HG03460 (cell line): Measurements from ENCODE around the gene RHOT1.
"Not testable (repeated sequence)": the region's sequence is repeated elsewhere in the genome, so short reads cannot be mapped to it uniquely, and the experiment has no call there.

Experiments
- ATAC-seq: cut with Tn5 transposase; IDR thresholded peaks from one replicate; pipeline ENCODE4 v1.9.1; 2021; ENCODE audit not compliant: unreplicated experiment

Gene RHOT1

GRCh38 chr17:32142038-32142856 is at the start of gene RHOT1:
RHOT1 (plus strand) TSS chr17:32142502; CDS start chr17:32142693, 191 bp downstream.
- peak; percentile 56 for ATAC-seq

GRCh38 chr17:32099686-32100085 is 42.6 kb upstream of the RHOT1 start:
- no peak for ATAC-seq

- ATAC-seq: not testable (repeated sequence)
Measured at GRCh38 chr17:32100323-32100722, 42.0 kb upstream of the RHOT1 start.

DNA sequence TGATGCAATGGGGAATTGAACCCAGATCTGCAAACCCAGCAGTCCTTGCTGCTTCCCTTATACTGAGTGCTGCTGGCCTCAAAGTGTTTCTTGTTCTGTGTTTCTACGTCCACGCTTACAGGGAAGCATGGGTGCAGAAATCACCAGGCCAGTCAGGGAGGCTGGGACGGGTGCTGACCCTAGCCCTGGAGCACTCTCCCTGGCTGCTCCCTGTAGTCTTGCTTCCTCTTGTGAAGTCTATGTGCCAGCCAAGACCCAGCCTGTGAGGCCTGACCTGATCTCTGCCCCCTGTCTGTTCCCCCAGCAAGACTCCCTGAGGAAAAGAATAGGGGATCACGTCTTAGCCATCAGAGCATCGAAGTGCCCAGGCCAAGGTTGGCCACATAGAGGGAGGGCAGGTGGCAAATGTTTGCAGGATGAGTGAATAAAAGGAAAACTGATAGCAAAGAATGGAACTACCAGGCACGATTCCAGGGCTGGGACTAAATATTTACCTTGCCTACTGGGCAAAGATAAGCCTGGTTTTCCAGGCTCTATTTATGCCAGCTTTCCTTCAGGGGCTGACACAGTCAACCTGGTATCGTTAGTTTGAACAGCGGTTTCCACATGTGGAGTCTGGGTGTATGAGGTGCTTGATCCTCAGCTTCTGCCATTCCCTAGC is 41.2 kb upstream of the RHOT1 start:
- ATAC-seq: no peak

- ATAC-seq: no peak
Measured at GRCh38 chr17:32102172-32102571, 40.1 kb upstream of the RHOT1 start.

DNA sequence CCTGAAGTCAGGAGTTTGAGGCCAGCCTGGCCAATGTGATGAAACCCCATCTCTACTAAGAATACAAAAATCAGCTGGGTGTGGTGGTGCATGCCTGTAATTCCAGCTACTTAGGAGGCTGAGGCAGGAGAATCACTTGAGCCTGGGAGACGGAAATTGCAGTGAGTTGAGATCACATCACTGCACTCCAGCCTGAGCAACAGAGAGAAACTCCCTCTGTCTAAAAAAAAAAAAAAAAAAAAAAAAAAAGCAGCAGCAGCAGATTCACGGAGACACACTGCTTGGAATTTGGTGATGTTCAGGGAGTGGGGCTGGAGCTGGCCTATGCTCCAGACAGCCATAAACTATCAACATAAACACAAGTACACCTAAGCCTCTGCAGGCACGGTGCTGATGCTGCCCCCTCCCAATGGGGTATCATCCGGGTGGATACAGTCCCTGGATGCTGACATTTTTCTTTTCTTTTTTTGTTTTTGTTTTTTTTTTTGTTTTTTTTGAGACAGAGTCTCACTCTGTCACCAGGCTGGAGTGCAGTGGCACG is 39.6 kb upstream of the RHOT1 start:
- ATAC-seq: no peak

- ATAC-seq: no peak
Measured at GRCh38 chr17:32103476-32104113, 38.7 kb upstream of the RHOT1 start.

- no peak for ATAC-seq
Measured at GRCh38 chr17:32104158-32104557, 38.1 kb upstream of the RHOT1 start.

DNA sequence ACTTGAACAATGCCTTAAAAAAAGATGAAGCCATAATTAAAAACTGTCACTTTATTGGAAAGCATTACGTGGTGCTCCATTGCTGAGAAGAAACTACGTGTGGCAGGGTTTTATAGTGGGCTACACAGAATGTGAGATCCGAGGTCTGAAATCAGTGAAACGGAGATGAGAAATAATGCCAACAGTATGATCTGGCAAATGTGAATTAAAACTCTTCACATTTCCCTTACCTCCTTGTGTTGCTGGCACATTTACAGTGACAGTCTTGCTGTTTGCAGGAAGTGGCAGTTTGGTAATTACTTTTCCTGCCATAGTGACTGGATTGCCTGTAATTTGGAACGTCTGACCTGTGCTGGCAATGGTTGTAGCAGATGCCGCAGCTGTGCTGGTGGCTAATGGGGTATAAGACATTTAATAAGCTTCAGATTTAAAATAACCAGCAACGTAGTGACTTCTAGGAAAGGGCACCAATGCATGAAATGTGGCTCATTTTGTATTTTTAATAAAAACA is 35.8 kb upstream of the RHOT1 start:
- ATAC-seq: not testable (repeated sequence)

DNA sequence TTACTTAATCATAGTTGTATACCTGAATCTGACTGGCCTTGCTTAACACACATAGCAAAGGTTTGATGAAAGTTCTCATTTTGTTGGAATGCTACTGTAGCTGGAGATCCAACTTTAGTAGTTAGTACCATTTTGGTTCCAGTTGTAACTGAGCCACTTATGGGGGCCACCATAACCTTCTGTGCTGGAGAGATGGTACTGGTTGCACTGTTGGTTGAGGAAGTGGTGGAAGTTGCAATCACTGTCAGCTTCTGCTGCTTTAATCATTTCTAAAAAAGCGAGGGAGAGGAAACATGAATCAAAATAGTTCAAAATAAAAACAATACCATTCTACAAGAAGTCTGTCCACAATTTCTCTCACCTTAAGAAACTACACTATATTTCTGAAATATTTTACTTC is 35.1 kb upstream of the RHOT1 start:
- ATAC-seq: not testable (repeated sequence)

DNA sequence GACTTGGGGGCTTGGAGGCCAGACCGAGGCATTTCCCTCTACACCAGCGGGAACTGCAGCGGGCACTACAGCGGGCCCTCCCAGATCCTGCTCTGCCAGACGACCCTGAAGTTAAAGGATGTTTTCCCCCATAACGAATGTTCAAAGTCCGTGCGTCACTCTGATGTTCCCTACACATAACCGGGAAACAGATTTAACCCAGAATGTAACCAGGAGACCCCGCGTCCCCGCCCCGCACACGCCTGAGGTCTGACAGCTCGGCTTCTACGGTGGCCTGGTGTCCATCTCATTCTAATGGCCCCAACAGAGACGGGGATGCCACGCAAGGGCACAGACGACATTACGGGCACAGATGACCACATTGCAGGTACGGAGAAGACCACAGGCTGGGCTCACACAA is 31.7 kb upstream of the RHOT1 start:
- ATAC-seq: no peak

DNA sequence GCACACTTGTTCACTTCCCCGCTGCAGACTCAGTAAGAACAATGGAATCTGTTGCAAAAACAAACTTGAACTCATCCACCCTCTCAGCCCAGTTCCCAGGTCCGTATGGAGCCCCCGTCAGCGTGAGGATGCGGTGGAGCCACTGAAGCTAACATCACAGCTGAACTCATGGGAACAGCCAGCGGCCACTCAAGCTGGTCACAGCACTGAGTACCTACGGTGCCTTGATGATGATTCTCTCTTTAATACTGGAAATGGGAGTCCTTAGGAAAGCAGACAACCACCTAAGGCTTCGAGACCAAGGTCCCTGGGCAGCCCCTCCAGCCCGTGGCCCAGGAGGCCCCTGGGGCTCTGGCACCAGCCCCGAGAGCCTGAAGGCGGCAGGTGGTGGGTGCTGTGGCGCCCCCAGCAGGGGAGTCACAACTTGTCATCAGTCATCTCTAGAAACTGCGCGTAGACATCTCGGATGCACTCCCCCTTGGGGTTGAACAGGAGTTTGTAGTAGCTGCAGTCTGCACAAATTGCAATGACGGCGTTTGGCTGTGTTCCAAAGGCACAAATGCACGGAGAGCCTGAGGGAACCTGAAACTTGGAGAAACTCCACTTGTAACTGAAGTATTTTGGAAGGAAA is 31.0 kb upstream of the RHOT1 start:
- no peak for ATAC-seq

GRCh38 chr17:32112416-32112815 is 29.9 kb upstream of the RHOT1 start:
- ATAC-seq: no peak

- no peak for ATAC-seq
Measured at GRCh38 chr17:32114536-32114935, 27.8 kb upstream of the RHOT1 start.

GRCh38 chr17:32115546-32115945 is 26.8 kb upstream of the RHOT1 start:
- ATAC-seq: not testable (repeated sequence)

DNA sequence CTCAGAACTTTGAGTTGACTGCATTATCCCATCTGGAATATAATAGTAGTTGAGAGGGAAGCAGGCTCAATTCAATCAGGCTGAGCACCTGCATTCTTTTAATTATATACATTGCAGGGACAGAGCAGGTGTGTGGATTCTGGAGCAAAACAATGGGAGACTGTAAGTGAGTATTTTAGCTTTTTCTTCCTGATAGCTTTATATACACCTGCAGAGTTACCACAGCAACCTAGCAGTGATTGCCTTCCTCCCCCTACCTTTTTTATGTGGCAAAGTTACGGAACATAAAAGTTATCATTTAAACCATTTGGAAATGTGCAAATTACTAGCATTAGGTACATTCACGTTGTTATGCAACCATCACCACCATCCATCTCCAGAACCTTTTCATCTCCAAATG is 25.4 kb upstream of the RHOT1 start:
- no peak for ATAC-seq

DNA sequence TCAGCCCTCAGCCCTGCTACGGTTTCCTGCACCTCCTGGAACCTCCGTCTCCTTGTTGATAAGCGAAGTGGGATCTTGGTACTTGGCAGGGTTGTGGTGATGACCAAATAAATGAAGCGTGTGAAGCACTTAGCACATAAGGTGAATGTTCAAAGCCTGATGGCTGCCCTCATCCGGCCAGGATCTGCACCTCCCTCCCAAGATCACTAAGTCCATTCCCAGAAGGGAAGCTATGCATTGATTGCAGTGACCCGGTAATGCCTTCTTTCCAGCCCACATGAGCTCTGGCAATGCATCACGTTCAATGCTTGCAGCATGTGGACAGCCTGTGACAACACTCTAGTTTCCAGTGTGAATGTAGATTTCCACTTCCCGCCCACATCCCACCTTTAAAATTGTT is 24.9 kb upstream of the RHOT1 start:
- ATAC-seq: no peak

DNA sequence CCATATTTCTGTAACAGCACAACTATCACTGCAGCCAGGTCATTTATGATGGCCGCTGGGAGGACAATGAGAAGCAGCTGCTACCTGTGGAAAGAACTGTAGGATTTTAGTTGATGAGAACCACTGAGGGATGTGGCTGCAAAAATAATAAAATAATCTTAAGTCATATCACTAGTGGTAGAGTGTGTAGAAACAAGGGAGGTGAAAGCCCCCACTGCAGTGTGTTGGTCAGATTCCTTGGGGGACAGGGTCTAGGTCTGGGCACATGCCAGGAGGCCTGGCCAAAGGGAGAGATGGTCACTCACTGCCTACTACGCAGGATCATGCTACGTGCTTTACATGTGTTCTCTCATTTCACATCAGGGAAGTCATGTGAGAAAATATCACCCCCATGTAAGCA is 24.2 kb upstream of the RHOT1 start:
- ATAC-seq: not testable (repeated sequence)

DNA sequence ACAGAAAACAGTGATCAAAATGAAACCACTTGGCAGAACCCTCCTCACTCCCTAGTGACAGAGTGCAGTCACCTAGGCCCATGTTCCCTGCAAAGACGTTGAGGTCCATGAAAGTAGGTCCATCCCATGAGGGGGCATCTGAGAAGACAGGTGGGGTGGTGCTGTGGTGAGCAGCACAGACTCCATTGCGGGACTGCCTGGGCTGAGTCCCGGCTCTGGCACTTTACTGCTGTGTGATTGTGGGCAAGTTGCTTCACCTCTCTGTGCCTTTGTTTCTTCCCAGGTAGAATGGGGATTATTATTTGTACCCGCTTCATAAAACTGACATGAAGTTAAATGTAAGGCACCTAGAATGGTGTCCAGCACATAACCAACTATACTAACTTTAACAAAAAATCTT is 23.5 kb upstream of the RHOT1 start:
- no peak for ATAC-seq

GRCh38 chr17:32120141-32120540 is 22.2 kb upstream of the RHOT1 start:
- ATAC-seq: no peak

DNA sequence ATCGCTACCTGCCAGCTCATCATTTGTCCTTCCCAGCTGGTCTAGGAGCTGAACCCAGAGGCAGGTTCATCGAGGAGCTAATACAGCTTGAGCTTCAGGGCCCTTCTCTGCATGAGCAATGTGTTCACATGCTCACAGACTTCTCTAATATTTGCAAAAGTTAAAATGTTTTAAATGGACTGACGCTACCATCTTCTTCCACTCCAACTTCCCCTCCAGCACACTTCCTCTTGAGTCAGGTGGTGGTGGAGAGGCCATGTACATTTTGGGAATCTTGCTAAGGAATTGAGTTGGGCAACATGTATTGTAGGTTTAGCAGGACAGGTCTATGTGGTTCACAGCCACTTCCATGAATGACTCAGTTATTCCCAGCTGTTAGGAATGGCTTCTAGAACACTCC is 21.6 kb upstream of the RHOT1 start:
- ATAC-seq: no peak
